GM12873 (cell line): ENCODE measurements around the gene FPGS.

Source experiments
- CTCF ChIP-seq: IDR thresholded peaks from 2 replicates; pipeline ENCODE4 v1.5.1; 2012; ENCODE audit warnings: low read depth, mild to moderate bottlenecking, moderate library complexity, low read length, control low read depth; ENCODE audit not compliant: insufficient read depth; ENCODE audit errors: missing control alignments

FPGS gene

GRCh38 chr9:127794001-127794791 lies 8.5 kb upstream of the FPGS start:
- no peak for TF ChIP-seq CTCF

- TF ChIP-seq CTCF: no peak
Measured at GRCh38 chr9:127796225-127796813, 6.4 kb upstream of the FPGS start.

- no peak for TF ChIP-seq CTCF
Measured at GRCh38 chr9:127796852-127797370, 5.8 kb upstream of the FPGS start.

GRCh38 chr9:127801955-127802575 lies 617 bp upstream of the FPGS start:
- peak; percentile 33 for TF ChIP-seq CTCF

GRCh38 chr9:127803507-127804352 lies 1.0 kb downstream of the FPGS start:
- TF ChIP-seq CTCF: no peak

GRCh38 chr9:127805620-127806019 lies 2.9 kb downstream of the FPGS start:
- peak; percentile 62 for TF ChIP-seq CTCF
